WI38 (cell line): ENCODE data around the gene CGAS.
"Not testable (repeated sequence)": the region's sequence is repeated elsewhere in the genome, so short reads cannot be mapped to it uniquely, and the experiment has no call there.

ENCODE experiments used
- H3K4me3 ChIP-seq: 2 replicates; pipeline ENCODE4 v1.5.1; 2011; ENCODE audit warnings: low read depth, mild to moderate bottlenecking, control low read depth, low read length
- TF ChIP-seq, protein P1 (sequence below): IDR thresholded peaks from 2 replicates; pipeline ENCODE4 v1.5.1; 2012; ENCODE audit warnings: low read depth, mild to moderate bottlenecking, control low read depth, low read length

Gene CGAS

DNA sequence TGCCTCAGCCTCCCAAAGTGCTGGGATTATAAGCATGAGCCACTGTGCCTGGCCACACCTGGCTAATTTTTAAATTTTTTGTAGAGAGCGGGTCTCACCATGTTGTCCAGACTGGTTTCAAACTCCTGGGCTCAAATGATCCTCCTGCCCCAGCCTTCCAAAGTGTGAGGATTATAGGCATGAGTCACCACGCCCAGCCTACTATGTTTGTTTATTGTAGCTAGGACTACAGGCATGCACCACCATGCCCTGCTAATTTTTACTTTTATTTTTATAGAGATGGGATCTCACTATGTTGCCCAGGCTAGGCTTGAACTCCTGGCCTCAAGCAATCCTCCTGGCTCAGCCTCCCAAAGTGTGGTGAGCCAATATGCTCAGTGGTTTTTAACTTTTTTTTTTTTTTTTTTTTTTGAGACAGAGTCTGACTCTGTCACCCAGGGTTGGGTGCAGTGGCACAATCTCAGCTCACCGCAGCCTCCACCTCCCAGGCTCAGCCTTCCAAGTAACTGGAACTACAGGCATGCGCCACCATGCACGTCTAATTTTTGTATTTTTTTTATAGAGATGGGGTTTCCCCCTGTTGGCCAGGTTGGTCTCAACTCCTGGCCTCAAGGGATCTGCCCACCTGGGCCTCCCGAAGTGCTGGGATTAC is 69.5 kb downstream of the CGAS start:
- no peak overlapping the region for H3K4me3 ChIP-seq
- TF ChIP-seq, protein P1, sequence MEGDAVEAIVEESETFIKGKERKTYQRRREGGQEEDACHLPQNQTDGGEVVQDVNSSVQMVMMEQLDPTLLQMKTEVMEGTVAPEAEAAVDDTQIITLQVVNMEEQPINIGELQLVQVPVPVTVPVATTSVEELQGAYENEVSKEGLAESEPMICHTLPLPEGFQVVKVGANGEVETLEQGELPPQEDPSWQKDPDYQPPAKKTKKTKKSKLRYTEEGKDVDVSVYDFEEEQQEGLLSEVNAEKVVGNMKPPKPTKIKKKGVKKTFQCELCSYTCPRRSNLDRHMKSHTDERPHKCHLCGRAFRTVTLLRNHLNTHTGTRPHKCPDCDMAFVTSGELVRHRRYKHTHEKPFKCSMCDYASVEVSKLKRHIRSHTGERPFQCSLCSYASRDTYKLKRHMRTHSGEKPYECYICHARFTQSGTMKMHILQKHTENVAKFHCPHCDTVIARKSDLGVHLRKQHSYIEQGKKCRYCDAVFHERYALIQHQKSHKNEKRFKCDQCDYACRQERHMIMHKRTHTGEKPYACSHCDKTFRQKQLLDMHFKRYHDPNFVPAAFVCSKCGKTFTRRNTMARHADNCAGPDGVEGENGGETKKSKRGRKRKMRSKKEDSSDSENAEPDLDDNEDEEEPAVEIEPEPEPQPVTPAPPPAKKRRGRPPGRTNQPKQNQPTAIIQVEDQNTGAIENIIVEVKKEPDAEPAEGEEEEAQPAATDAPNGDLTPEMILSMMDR, result no peak

- H3K4me3 ChIP-seq, result not testable (repeated sequence)
Measured at GRCh38 chr6:73381531-73381930, 70.6 kb downstream of the CGAS start.

GRCh38 chr6:73377225-73377624 is 74.9 kb downstream of the CGAS start:
- H3K4me3 ChIP-seq, result no peak overlapping the region
- TF ChIP-seq, protein P1, result no peak

- H3K4me3 ChIP-seq, result no peak overlapping the region
- TF ChIP-seq, protein P1, result no peak
Measured at GRCh38 chr6:73375216-73375615, 76.9 kb downstream of the CGAS start.
